GM15510 (cell line): ENCODE results near the gene PNMA6A.

ENCODE experiments used
- POLR2A ChIP-seq: IDR thresholded peaks from 3 replicates; pipeline ENCODE4 v1.6.1; 2011; ENCODE audit warnings: borderline replicate concordance; ENCODE audit not compliant: insufficient read length; ENCODE audit errors: extremely low read depth

PNMA6A gene

DNA sequence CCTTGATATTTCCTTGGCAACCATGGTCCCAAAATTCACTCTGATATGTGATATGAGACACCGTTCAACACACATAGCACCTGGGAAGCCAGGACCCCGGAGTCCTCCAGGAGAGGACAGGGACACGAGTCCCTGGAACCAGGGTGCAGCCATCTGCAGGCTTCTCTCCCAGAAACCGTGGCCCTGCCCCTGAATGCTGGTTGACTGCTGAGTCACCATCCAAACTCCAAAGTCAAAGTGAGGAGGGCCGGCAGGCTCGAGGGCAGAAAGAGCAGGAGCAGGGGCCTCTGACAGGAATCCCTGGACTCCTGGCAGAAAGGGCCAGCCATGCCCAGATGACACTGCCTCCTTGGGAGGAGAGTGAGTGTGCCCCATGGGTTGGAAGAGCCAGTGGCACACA, 6.9 kb upstream of the PNMA6A start:
- no peak for TF ChIP-seq POLR2A

DNA sequence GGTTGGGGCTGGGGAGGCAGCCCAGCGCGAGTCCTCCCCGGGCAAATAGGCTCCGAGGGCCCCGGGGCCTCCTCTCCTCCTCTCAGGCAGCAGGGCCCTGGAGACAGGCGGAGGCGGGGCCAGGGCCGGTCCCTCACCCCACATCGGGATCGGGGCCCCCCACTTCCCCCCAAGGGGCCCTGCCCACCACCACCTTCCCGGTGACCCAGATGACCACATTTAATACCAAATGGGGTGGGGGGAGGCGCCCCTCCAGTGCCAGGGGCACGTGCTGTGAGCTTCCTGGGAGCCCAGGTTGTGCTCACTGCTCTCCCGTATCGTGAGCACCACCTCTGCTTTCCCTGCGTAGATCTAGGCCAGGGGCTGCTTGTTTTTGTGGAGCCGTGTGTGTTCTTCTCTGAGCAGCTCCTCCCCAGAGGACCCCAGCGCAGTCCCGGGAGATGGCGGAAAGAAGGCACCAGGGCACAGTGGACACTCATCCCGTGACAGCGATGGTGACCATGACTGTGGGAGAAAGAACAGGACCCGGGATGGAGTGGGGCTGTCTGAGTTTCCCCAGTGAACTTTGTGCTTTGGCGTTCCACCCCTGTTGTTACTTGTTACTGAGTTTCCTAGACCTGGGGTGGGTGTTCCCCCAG, 2.1 kb downstream of the PNMA6A start:
- TF ChIP-seq POLR2A: no peak

DNA sequence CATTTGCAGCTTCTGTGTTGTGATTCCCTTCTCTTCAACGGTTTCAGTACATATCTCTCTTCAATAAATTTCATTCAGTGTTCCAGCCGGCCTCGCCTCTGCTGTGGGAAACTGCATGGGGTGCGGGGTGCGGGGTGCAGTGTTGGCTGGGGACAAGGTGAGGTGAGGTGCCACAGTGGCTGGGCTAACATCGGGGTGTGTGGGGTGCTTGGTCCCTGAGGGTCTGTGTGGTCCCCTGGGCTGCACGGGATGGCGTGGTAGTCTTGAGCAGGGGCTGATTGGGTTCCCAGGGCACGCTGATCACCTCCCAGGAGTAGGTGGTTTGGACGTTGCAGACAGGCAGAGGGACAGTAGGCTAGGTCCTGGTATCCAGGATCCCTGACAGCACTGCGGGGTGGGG, 2.7 kb downstream of the PNMA6A start:
- TF ChIP-seq POLR2A: no peak

DNA sequence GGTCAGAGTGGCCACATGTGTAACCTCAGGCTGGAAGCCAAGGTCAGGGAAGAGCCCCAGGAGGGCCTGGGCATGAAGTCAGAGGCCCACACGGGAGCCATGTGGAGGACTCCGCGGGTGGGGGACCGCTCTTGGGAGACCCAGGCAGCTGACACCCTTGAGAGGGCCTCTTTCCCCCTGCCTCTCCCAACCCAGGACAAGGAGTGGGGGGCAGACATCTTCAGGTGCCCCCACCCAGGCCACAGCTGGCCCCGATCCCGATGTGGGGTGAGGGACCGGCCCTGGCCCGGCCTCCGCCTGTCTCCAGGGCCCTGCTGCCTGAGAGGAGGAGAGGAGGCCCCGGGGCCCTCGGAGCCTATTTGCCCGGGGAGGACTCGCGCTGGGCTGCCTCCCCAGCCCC, 3.1 kb downstream of the PNMA6A start:
- no peak for TF ChIP-seq POLR2A

DNA sequence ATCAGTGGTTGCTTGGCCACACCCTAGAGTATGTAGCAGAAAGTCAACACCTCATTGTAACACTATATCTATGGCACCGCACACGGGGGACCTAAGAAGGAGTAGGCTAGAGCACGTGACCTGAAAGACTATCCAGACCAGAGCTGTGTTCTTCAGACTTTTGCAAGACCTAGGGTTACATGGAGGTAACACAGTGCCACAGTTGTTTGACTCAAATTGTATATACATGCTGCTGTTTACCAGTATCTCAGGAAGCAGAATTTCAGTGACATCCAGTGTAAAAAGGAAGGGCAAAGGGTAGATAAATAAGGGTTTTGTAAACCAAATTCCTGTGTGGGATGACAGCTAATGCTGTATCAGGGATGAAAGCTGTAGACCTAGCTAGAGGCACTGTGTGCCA, 30.2 kb downstream of the PNMA6A start:
- no peak for TF ChIP-seq POLR2A
